Stomach (tissue), 9 donors: ENCODE measurements around the gene MYO5B. TPM values are rescaled to one million over a fixed set of nuclear protein-coding genes. Genes with fewer than 3 reads are reported as not detected.

Experiments
- DNase-seq, 2 donors: peaks; one replicate each; pipeline versions ENCODE4 v3.0.0 to v3.0.0-alpha.2; 2013 to 2019
- H3K27ac ChIP-seq, 5 donors: fragments of 200-600 bp in 4 of 5; sonication (generic) in 4 of 5; one replicate each; pipeline ENCODE4 v1.5.1; 2013 to 2019; ENCODE audit warnings: mild to moderate bottlenecking in 1 of 5, moderate library complexity in 1 of 5
- H3K27me3 ChIP-seq, 3 donors: fragments of 200-600 bp; sonication (generic); one replicate each; pipeline ENCODE4 v1.5.1; 2017 to 2019; ENCODE audit warnings: mixed run types in 1 of 3
- H3K36me3 ChIP-seq, 4 donors: fragments of 200-600 bp; sonication (generic); 1 replicate in 3 of 4; 2 replicates in 1 of 4; pipeline ENCODE4 v1.5.1; 2016 to 2019
- H3K4me1 ChIP-seq, 4 donors: fragments of 200-600 bp; sonication (generic); one replicate each; pipeline ENCODE4 v1.5.1; 2016 to 2019
- H3K4me3 ChIP-seq, 4 donors: fragments of 200-600 bp; sonication (generic) in 3 of 4; one replicate each; pipeline ENCODE4 v1.5.1; 2016 to 2019; ENCODE audit warnings: mild to moderate bottlenecking in 1 of 4
- H3K9me3 ChIP-seq, 4 donors: fragments of 200-600 bp; sonication (generic); one replicate each; pipeline ENCODE4 v1.5.1; 2016 to 2019
- EP300 ChIP-seq: sonication (generic); formaldehyde crosslinking; IDR thresholded peaks from one replicate; pipeline ENCODE4 v1.6.1; 2017; ENCODE audit warnings: antibody characterized with exemption
- POLR2A ChIP-seq, 4 donors: fragments of 450-650 bp; IDR thresholded peaks; one replicate each; pipeline ENCODE4 v1.6.1; 2016; ENCODE audit warnings: antibody characterized with exemption in 4 of 4, control low read depth in 2 of 4, mild to moderate bottlenecking in 1 of 4, moderate library complexity in 1 of 4
- POLR2AphosphoS5 ChIP-seq, 3 donors: sonication (generic); formaldehyde crosslinking; IDR thresholded peaks; one replicate each; pipeline ENCODE4 v1.6.1; 2016; ENCODE audit warnings: antibody characterized with exemption in 3 of 3
- WGBS, 5 donors: extraction: QIAGEN DNeasy Blood & Tissue Kit in 3 of 5; methylation state at CpG; one replicate each; pipeline versions ENCODE4 v1.1.5 to v1.1.7; 2013 to 2018; 5-methylcytosine and 5-hydroxymethylcytosine counted together
- intact Hi-C: fragments of 100-400 bp; cut with DNase I; formaldehyde crosslinking; loops from one replicate; pipeline ENCODE4 v1.15.1; 2023; ENCODE audit warnings: low total_unique reads
- polyA plus RNA-seq, 3 donors: library from polyadenylated mRNA; stranded (reverse); fragments of 200-250 nt; gene quantifications; one replicate each; pipeline ENCODE4 v1.2.3, GENCODE V29; 2013
- total RNA-seq, 5 donors: library from RNA; depleted of rRNA; stranded (reverse); fragments of >200 nt; gene quantifications; one replicate each; pipeline versions ENCODE4 v1.1.0 to v1.2.3, GENCODE V29; 2014 to 2016
- TF ChIP-seq, protein P1 (sequence below), 7 experiments: fragments of 450-650 bp in 4 of 7; fragments of 200-600 bp in 3 of 7; sonication (generic) in 3 of 7; IDR thresholded peaks; one replicate each; pipeline ENCODE4 v1.5.1; 2016 to 2019; ENCODE audit warnings: antibody characterized with exemption in 7 of 7, control low read depth in 2 of 7, mild to moderate bottlenecking in 1 of 7
- donor health status: healthy with polysubstance abuse.
- donor health status: Bipolar disorder and iron deficiency.
- donor health status: healthy.

Gene MYO5B
- total and polyA plus RNA-seq, 8 donors = 13.6 to 224 (median 33.7) TPM

DNA sequence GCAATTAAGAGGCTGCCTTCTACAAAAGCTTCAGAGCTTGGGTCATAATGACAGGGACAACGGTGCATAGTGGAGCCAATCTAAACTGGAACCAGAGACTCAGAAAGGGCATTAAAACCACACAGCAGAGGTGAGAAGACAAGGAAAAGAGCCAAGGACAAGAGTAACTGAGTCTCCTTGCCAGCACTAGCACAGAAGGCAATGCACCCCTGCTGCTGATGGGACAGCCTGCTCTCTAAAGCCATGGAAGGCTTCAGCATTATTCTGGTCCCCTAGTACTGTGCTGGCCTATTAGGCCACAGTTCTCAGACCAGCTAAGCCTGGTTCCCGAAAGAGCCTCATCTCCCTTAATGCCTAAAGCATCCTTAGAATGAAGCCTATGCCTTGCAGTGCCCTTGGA lies 15.5 kb downstream of the MYO5B start:
- intact Hi-C loops = no loop called here
- H3K36me3 ChIP-seq = no peaks in the 10 kb centered on the region
- no peak for TF ChIP-seq POLR2AphosphoS5 (IDR thresholded peaks at IDR 0.05)
- TF ChIP-seq, protein P1, sequence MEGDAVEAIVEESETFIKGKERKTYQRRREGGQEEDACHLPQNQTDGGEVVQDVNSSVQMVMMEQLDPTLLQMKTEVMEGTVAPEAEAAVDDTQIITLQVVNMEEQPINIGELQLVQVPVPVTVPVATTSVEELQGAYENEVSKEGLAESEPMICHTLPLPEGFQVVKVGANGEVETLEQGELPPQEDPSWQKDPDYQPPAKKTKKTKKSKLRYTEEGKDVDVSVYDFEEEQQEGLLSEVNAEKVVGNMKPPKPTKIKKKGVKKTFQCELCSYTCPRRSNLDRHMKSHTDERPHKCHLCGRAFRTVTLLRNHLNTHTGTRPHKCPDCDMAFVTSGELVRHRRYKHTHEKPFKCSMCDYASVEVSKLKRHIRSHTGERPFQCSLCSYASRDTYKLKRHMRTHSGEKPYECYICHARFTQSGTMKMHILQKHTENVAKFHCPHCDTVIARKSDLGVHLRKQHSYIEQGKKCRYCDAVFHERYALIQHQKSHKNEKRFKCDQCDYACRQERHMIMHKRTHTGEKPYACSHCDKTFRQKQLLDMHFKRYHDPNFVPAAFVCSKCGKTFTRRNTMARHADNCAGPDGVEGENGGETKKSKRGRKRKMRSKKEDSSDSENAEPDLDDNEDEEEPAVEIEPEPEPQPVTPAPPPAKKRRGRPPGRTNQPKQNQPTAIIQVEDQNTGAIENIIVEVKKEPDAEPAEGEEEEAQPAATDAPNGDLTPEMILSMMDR (IDR thresholded peaks at IDR 0.05) = no peak
- no peak for TF ChIP-seq POLR2A (IDR thresholded peaks at IDR 0.05)
- TF ChIP-seq EP300 = no peak
- no peaks in the 10 kb centered on the region for H3K4me1 ChIP-seq
- H3K27ac ChIP-seq = no peak overlapping the region
- H3K27me3 ChIP-seq = peaks cover 0 to 11% (median 0%) of the 10 kb centered on the region in 3 donors
- no peak for DNase-seq
- H3K4me3 ChIP-seq = no peak overlapping the region
- 89 to 94% (median 90%) methylated on average over 2 of the region's 2 CpGs for WGBS, 5 donors
- H3K9me3 ChIP-seq = no peaks in the 10 kb centered on the region

DNA sequence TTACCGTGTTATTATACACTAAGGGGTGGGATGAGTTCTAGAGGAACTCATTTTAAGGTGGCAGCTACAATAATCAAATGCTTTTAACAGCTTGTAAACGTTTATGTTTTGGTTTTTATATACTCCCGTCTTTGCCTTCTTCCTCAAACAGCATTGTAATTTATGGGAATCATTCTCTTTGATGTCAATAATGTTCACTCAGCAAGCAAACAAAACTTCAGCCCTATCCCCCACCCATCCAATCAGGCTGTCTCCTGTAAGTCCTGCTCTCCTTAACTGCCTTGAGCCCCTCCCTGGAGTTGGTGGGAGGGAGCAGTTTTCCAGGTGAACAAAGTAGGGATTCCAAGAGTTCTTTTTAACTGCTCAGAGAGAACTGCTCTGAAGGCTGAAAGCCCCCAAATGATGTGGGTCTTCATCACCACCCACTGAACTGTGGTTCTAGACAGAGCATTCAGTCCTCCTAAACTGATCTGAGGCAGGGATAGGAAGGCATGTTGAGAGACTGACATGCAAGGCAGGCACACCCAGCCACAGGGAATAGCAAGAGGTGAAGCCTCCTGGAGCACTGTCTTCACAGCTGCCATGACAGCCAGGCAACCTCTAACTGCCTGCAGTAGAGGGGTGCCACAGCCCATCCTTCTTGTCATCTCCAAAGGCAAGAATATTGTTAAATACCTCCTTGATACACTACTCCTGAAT lies 17.5 kb downstream of the MYO5B start:
- no peaks in the 10 kb centered on the region for H3K9me3 ChIP-seq
- no peak for DNase-seq
- H3K27ac ChIP-seq = no peak overlapping the region
- no peaks in the 10 kb centered on the region for H3K4me1 ChIP-seq
- H3K36me3 ChIP-seq = no peaks in the 10 kb centered on the region
- no peaks in the 10 kb centered on the region for H3K27me3 ChIP-seq
- no peak for TF ChIP-seq POLR2AphosphoS5 (IDR thresholded peaks at IDR 0.05)
- no peak for TF ChIP-seq EP300
- TF ChIP-seq POLR2A (IDR thresholded peaks at IDR 0.05) = no peak
- TF ChIP-seq, protein P1 (IDR thresholded peaks at IDR 0.05) = no peak
- 31 to 53% (median 43%) methylated on average over 3 of the region's 3 CpGs for WGBS, 5 donors
- intact Hi-C loops = no loop called here
- H3K4me3 ChIP-seq = no peak overlapping the region

DNA sequence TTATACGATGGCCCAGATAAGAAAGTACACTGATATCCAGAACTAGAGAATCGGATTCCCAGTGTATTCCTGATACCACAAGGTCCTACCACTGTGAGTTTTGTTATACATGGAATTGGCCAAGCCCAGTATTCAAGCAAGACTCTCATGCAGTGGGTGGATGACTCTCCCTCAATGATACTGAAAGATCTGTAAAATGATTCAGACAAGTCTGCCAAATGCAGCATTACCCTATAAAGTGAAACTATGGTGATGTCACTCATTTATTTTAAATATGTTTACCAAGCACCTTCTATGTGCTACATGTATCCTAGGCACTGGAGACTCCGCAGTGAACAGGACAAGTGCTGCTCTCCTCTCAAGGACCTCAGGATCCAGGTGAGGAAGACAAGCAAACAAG lies 22.6 kb downstream of the MYO5B start:
- no peak for DNase-seq
- H3K36me3 ChIP-seq = no peaks in the 10 kb centered on the region
- no peak overlapping the region for H3K27ac ChIP-seq
- H3K27me3 ChIP-seq = no peaks in the 10 kb centered on the region
- intact Hi-C loops = no loop called here
- H3K4me3 ChIP-seq = no peak overlapping the region
- TF ChIP-seq EP300 = no peak
- no peak for TF ChIP-seq POLR2AphosphoS5 (IDR thresholded peaks at IDR 0.05)
- no peak for TF ChIP-seq POLR2A (IDR thresholded peaks at IDR 0.05)
- TF ChIP-seq, protein P1 (IDR thresholded peaks at IDR 0.05) = no peak
- WGBS, 5 donors = 78 to 90% (median 83%) methylated on average over 3 of the region's 3 CpGs
- no peaks in the 10 kb centered on the region for H3K9me3 ChIP-seq
- H3K4me1 ChIP-seq = no peaks in the 10 kb centered on the region

DNA sequence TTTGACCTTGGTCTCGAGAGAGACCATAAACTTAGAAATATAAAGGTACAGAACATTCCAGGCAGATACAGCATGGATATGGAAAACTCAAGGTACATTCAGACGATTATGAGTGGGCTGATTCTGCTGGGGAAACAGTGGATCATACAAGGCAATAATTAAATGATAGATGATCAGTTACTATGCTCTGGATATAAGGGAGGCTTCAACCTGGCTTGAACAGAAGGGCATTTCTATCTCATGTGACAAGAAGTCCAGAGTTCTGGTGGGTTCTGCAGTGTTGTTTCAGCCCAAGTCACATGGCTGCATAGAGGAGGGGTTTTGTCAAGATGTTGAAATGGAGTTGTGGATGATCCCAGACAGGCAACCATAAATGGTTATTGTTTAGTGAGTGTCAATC lies 23.5 kb downstream of the MYO5B start:
- no peaks in the 10 kb centered on the region for H3K27me3 ChIP-seq
- H3K36me3 ChIP-seq = no peaks in the 10 kb centered on the region
- no peaks in the 10 kb centered on the region for H3K4me1 ChIP-seq
- H3K4me3 ChIP-seq = no peak overlapping the region
- no peak overlapping the region for H3K27ac ChIP-seq
- no peak for TF ChIP-seq POLR2AphosphoS5 (IDR thresholded peaks at IDR 0.05)
- no peak for TF ChIP-seq EP300
- TF ChIP-seq, protein P1 (IDR thresholded peaks at IDR 0.05) = no peak
- TF ChIP-seq POLR2A (IDR thresholded peaks at IDR 0.05) = no peak
- H3K9me3 ChIP-seq = no peaks in the 10 kb centered on the region
- intact Hi-C loops = no loop called here
- 72 to 81% (median 77%) methylated on average over 2 of the region's 2 CpGs; no CpG with 5 or more reads in 1 of the 5 donors for WGBS, 5 donors
- DNase-seq = no peak
